DOHH2 (cell line): ENCODE measurements around the gene EIF2S1.

ENCODE experiments used
- H3F3A ChIP-seq: fragments of 200-600 bp; sonication (generic), shearing (Covaris generic); 2 replicates; pipeline ENCODE4 v1.6.0; 2016; ENCODE audit warnings: antibody characterized with exemption, mild to moderate bottlenecking; ENCODE audit not compliant: control insufficient read depth, insufficient read depth
- H3K27ac ChIP-seq: fragments of 200-600 bp; sonication (generic); 2 replicates; pipeline ENCODE4 v1.5.1; 2014; ENCODE audit warnings: low read depth, mild to moderate bottlenecking, low read length, moderate library complexity
- H3K27me3 ChIP-seq: fragments of 200-600 bp; sonication (generic); 2 replicates; pipeline ENCODE4 v1.6.1; 2014; ENCODE audit warnings: mild to moderate bottlenecking, low read length, mixed read lengths; ENCODE audit not compliant: control insufficient read depth
- H3K36me3 ChIP-seq: fragments of 200-600 bp; sonication (generic); 2 replicates; pipeline ENCODE4 v1.6.1; 2014; ENCODE audit warnings: mild to moderate bottlenecking, low read length, moderate library complexity, mixed read lengths; ENCODE audit not compliant: control insufficient read depth
- H3K4me1 ChIP-seq: fragments of 200-600 bp; sonication (generic); 2 replicates; pipeline ENCODE4 v1.6.1; 2014; ENCODE audit warnings: mild to moderate bottlenecking, low read length, mixed read lengths; ENCODE audit not compliant: control insufficient read depth
- H3K4me2 ChIP-seq: fragments of 200-600 bp; sonication (generic); 2 replicates; pipeline ENCODE4 v1.6.0; 2014; ENCODE audit warnings: mild to moderate bottlenecking, low read length, moderate library complexity
- H3K4me3 ChIP-seq: fragments of 200-600 bp; sonication (generic); 2 replicates; pipeline ENCODE4 v1.5.1; 2014; ENCODE audit warnings: mild to moderate bottlenecking, low read length, mixed read lengths
- H3K79me2 ChIP-seq: fragments of 200-600 bp; sonication (generic); 2 replicates; pipeline ENCODE4 v1.6.1; 2014; ENCODE audit warnings: mild to moderate bottlenecking, low read length, mixed read lengths; ENCODE audit not compliant: control insufficient read depth
- H3K9me2 ChIP-seq: fragments of 200-600 bp; sonication (generic); replicated peaks from 2 replicates; pipeline ENCODE4 v1.6.1; 2014; ENCODE audit warnings: mild to moderate bottlenecking, low read length, mixed read lengths; ENCODE audit not compliant: control insufficient read depth
- H3K9me3 ChIP-seq: fragments of 200-600 bp; sonication (generic); 2 replicates; pipeline ENCODE4 v1.6.1; 2014; ENCODE audit warnings: antibody characterized with exemption, low read length, mixed read lengths; ENCODE audit not compliant: control insufficient read depth, insufficient read depth
- H4K20me1 ChIP-seq: fragments of 200-600 bp; sonication (generic); 2 replicates; pipeline ENCODE4 v1.6.0; 2014; ENCODE audit warnings: low read depth, mild to moderate bottlenecking, antibody characterized with exemption, low read length, moderate library complexity; ENCODE audit not compliant: control insufficient read depth, insufficient read depth
- EZH2phosphoT487 ChIP-seq: fragments of 200-600 bp; sonication (generic); IDR thresholded peaks from 2 replicates; pipeline ENCODE4 v1.6.1; 2017; ENCODE audit warnings: borderline replicate concordance, mild to moderate bottlenecking, antibody characterized with exemption, low read length, moderate library complexity, mixed read lengths
- TF ChIP-seq, protein P1 (sequence below): fragments of 200-600 bp; sonication (generic); IDR thresholded peaks from one replicate; pipeline ENCODE4 v1.5.1; 2014; ENCODE audit warnings: antibody characterized with exemption, mild to moderate bottlenecking, low read depth, low read length; ENCODE audit not compliant: poor library complexity, severe bottlenecking

The EIF2S1 gene

GRCh38 chr14:67428501-67429031 is 68.4 kb downstream of the EIF2S1 start:
- no peaks in the 10 kb centered on the region for H3K9me2 ChIP-seq

DNA sequence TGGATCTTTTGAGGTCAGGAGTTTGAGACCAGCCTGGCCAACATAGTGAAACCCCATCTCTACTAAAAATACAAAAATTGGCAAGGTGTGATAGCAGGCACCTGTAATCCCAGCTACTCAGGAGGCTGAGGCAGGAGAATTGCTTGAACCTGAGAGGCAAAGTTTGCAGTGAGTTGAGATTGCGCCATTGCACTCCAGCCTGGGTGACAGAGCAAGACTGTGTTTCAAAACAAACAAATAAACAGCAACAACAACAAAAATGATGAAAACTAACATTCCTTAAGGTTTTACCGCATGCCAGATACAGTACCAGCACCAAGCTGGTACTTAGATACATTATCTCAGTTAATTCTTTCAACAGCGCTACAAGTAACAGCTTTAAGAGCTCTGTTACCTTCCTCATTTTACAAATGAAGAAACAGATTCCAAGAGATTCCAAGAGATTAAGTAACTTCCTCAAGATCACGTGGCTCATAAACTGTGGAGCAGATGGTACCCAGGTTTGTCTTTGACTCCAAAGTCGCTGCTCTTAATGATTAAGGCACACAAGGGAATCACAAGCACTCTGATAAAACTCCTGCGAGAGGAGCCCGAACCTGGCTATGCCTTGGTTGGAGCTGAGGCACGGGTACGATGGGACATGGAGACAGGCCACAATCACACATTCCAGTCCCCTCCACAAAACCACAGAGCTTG is 69.5 kb downstream of the EIF2S1 start:
- Histone ChIP-seq H3K4me1 (no peaks in the 10 kb centered on the region), H3K36me3 (no peaks in the 10 kb centered on the region), H3K4me3 (no peak overlapping the region), H3F3A (no peaks in the 10 kb centered on the region), H3K9me2 (no peaks in the 10 kb centered on the region), H3K4me2 (no peak overlapping the region), H3K79me2 (no peaks in the 10 kb centered on the region), H3K9me3 (no peaks in the 10 kb centered on the region), H4K20me1 (no peaks in the 10 kb centered on the region), H3K27ac (no peak overlapping the region), H3K27me3 (peaks cover 21% of the 10 kb centered on the region)
- TF ChIP-seq, protein P1, sequence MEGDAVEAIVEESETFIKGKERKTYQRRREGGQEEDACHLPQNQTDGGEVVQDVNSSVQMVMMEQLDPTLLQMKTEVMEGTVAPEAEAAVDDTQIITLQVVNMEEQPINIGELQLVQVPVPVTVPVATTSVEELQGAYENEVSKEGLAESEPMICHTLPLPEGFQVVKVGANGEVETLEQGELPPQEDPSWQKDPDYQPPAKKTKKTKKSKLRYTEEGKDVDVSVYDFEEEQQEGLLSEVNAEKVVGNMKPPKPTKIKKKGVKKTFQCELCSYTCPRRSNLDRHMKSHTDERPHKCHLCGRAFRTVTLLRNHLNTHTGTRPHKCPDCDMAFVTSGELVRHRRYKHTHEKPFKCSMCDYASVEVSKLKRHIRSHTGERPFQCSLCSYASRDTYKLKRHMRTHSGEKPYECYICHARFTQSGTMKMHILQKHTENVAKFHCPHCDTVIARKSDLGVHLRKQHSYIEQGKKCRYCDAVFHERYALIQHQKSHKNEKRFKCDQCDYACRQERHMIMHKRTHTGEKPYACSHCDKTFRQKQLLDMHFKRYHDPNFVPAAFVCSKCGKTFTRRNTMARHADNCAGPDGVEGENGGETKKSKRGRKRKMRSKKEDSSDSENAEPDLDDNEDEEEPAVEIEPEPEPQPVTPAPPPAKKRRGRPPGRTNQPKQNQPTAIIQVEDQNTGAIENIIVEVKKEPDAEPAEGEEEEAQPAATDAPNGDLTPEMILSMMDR, result no peak
- no peak for TF ChIP-seq EZH2phosphoT487

More at GRCh38 chr14:67428501-67429031, 68.4 kb downstream of the EIF2S1 start:
- H3F3A ChIP-seq, result no peaks in the 10 kb centered on the region
- H3K4me2 ChIP-seq, result no peak overlapping the region
- no peaks in the 10 kb centered on the region for H3K9me3 ChIP-seq
- H3K27me3 ChIP-seq, result peaks cover 13% of the 10 kb centered on the region; the same call in 1 of the 2 replicates
- H3K27ac ChIP-seq, result no peak overlapping the region
- no peaks in the 10 kb centered on the region for H3K4me1 ChIP-seq
- H3K36me3 ChIP-seq, result no peaks in the 10 kb centered on the region
- H4K20me1 ChIP-seq, result no peaks in the 10 kb centered on the region
- H3K4me3 ChIP-seq, result no peak overlapping the region
- no peaks in the 10 kb centered on the region for H3K79me2 ChIP-seq
- TF ChIP-seq, protein P1, result no peak
- no peak for TF ChIP-seq EZH2phosphoT487

GRCh38 chr14:67432050-67432564 is 72.0 kb downstream of the EIF2S1 start:
- Histone ChIP-seq H3K36me3 (no peaks in the 10 kb centered on the region), H3K27ac (no peak overlapping the region), H3K4me2 (no peak overlapping the region), H3K4me3 (no peak overlapping the region), H3F3A (no peaks in the 10 kb centered on the region), H4K20me1 (no peaks in the 10 kb centered on the region), H3K4me1 (no peaks in the 10 kb centered on the region), H3K79me2 (no peaks in the 10 kb centered on the region), H3K9me2 (no peaks in the 10 kb centered on the region), H3K27me3 (peaks cover 27% of the 10 kb centered on the region), H3K9me3 (no peaks in the 10 kb centered on the region)
- TF ChIP-seq, protein P1, result no peak
- TF ChIP-seq EZH2phosphoT487, result no peak
